SK-N-MC (cell line): Measurements from ENCODE around the gene POU6F2.

Experiments
- EZH2 ChIP-seq: fragments of 200-600 bp; sonication (generic); IDR thresholded peaks from one replicate; pipeline ENCODE4 v1.6.1; 2017; ENCODE audit warnings: antibody characterized with exemption
- FOXP2 ChIP-seq: optimal IDR thresholded peaks from 2 replicates; pipeline ENCODE3; 2011; ENCODE audit warnings: mild to moderate bottlenecking, moderate library complexity; ENCODE audit not compliant: insufficient read depth; ENCODE audit errors: extremely low read length, control extremely low read depth
- POLR2AphosphoS5 ChIP-seq: IDR thresholded peaks from 2 replicates; pipeline ENCODE4 v1.6.1; 2012; ENCODE audit warnings: mild to moderate bottlenecking, low read depth, low read length, borderline replicate concordance

- TF ChIP-seq POLR2AphosphoS5 (no peak), EZH2 (no peak), FOXP2 (no peak)
These were observed 175.4 kb downstream of the POU6F2 start for GRCh38 chr7:39153113-39153512.
